ENCODE measurements around the gene EMP2. TPM values are rescaled to one million over a fixed set of nuclear protein-coding genes. Genes with fewer than 3 reads are reported as not detected.

EMP2 gene
- total and polyA plus RNA-seq, 7 experiments from 2014 or later, result not detected

DNA sequence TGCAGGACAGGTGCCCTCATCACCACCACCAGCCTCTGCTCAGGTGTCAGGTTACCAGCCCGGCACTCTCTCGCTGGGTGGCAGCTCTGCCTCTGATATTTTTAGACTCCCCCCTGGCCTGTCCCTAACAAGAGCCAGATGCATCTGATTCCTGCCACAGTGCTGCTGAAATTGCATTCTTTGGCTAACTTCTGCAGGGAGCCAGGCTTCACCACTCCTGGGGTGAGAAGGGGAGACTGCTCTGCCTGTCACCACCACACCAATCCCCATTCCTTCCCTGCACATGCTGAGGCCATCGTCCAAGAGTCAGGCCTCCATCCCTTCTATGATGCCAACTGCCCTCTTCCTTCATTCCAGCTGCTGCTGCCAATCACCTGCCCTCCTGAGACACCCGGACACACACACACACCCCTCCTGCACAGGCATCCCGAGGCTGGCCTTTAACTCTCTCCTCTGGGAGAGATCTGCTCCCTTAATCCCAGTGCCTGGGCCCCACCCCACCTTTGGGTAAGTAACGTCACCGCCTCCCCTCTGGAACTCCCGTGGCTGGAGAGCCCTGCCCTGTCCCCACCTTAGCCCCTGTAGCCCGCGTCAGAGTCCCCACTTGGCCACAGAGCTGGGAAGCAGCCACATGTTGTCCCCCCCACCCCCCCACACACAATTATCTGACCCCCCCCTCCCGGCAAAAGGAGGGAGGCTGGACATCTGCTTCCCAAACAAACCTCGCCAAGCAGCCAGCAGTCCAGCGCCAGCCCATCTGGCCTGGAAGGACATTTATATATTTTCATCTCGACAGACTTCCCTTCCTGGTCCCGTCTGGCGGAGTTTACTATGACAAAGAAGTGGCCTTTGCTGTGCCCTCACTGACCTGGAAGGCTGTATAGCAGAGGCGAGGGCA lies 2.8 kb downstream of the EMP2 start:
- Histone ChIP-seq H3K4me3 (ENCODE audit: low read length) (no peak overlapping the region), H3K36me3 (ENCODE audit: control insufficient read depth in 2 of 3, insufficient read depth in 3 of 3, low read length in 3 of 3) (no peaks in the 10 kb centered on the region), H3K9me3 (ENCODE audit: control insufficient read depth in 2 of 3, low read length in 3 of 3) (no peaks in the 10 kb centered on the region), H3K27ac (ENCODE audit: low read depth, low read length) (no peak overlapping the region), H3K4me1 (ENCODE audit: control insufficient read depth in 2 of 2, insufficient read depth in 2 of 2, low read length in 2 of 2) (no peaks in the 10 kb centered on the region), H3K27me3 (ENCODE audit: control insufficient read depth in 2 of 2, insufficient read depth in 2 of 2, low read length in 2 of 2) (no peaks in the 10 kb centered on the region)
- Mint-ChIP-seq H3K4me3 (no peak overlapping the region), H3K4me1 (peaks cover 0 to 7% (median 2%) of the 10 kb centered on the region in 7 donors), H3K27ac (no peak overlapping the region), H3K27me3 (peaks cover 36 to 55% (median 46%) of the 10 kb centered on the region in 5 donors), H3K9me3 (peaks cover 0 to 2% (median 0%) of the 10 kb centered on the region in 11 donors), H3K36me3 (no peaks in the 10 kb centered on the region)
- intact Hi-C loops (cut with micrococcal nuclease), result no loop called here
- DNase-seq (no peak), ATAC-seq (no peak)
- ChIA-PET CTCF (no interaction called here), POLR2A (no interaction called here)

DNA sequence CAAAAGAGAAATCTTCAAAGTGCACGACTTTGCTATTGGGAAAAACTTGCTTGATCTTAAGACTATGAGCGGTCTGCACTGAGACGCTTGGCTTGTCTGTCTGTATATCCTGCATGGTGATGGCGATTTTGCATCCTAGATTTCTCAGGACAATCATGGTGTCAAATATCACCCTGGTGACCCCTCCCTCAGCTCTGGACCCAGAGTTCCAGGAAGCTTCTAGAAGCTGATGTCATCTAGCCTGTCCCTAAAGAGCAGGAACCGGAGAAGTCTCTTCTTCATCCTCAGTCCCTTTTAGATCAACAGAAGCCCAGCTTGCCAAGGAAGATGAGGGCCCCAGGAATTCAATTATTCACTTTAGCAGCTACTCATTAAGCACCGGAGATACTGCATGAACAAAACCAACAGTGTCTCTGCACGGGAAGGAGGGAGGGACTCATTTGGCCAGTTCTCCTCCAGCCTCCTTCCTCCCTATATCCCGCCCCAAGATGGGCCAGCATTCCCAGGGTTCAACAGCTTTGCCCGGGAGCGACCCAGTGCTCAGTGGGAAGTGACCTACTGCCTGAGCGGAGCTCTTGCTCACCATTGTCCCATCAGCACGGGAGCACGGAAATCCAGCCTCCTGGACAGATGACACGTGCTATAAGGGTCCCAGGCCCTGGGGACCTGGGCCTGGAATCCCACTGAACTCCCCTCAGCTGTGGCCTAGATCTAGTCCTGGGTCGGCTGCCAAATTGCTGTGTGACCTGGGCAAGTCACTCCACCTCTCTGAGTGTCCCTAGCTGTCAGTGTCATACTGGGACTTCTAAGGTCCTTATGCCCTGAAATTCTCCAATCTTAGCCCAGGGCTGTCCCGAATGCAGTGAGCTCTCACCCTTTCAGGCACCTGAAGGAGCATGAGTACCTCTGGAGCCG lies 3.8 kb downstream of the EMP2 start:
- ATAC-seq, result no peak
- Mint-ChIP-seq H3K4me3 (no peak overlapping the region), H3K27me3 (peaks cover 27 to 48% (median 37%) of the 10 kb centered on the region in 5 donors), H3K27ac (no peak overlapping the region), H3K36me3 (no peaks in the 10 kb centered on the region), H3K4me1 (peaks cover 0 to 7% (median 2%) of the 10 kb centered on the region in 7 donors), H3K9me3 (peaks cover 0 to 2% (median 0%) of the 10 kb centered on the region in 11 donors)
- ChIA-PET CTCF (no interaction called here), POLR2A (no interaction called here)
- H3K4me3 ChIP-seq (ENCODE audit: low read length), result no peak overlapping the region
- H3K27ac ChIP-seq (ENCODE audit: low read depth, low read length), result no peak overlapping the region
- no peaks in the 10 kb centered on the region for H3K9me3 ChIP-seq (ENCODE audit: control insufficient read depth in 2 of 3, low read length in 3 of 3)
- no peaks in the 10 kb centered on the region for H3K27me3 ChIP-seq (ENCODE audit: control insufficient read depth in 2 of 2, insufficient read depth in 2 of 2, low read length in 2 of 2)
- no peaks in the 10 kb centered on the region for H3K36me3 ChIP-seq (ENCODE audit: control insufficient read depth in 2 of 3, insufficient read depth in 3 of 3, low read length in 3 of 3)
- H3K4me1 ChIP-seq (ENCODE audit: control insufficient read depth in 2 of 2, insufficient read depth in 2 of 2, low read length in 2 of 2), result no peaks in the 10 kb centered on the region
- intact Hi-C loops (cut with micrococcal nuclease), result no loop called here
- DNase-seq, result no peak

DNA sequence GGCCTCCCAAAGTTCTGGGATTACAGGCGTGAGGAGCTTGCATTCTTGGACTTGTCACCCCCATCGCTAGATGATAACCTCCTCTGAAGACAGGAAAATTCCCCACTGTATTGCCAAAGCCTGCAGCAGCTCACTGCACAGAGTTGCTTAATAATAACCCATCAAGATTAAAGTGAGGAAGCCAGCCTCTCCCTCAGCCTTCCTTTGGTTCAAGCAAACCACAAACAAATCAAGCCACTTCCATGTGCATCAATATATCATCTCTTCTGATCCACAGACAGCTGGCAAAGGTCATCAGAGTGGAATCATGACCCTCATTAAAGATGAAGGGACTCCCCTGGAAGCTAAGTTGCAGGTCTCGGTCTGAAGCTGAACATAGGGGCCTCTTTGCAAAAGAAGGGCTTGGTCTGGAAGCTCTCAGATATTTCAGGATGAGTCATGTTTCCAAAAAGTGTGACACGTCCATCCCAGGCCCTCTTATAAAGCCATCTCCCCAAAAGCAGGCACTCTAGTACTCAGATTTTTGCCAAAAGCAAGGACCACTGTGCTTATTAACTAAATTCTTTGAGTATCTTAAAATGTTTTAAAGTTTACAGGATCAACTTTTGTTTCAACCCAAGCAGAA lies 4.8 kb downstream of the EMP2 start:
- no peaks in the 10 kb centered on the region for H3K36me3 Mint-ChIP-seq
- Histone ChIP-seq H3K4me3 (ENCODE audit: low read length) (no peak overlapping the region), H3K27ac (ENCODE audit: low read depth, low read length) (no peak overlapping the region), H3K27me3 (ENCODE audit: control insufficient read depth in 2 of 2, insufficient read depth in 2 of 2, low read length in 2 of 2) (no peaks in the 10 kb centered on the region), H3K9me3 (ENCODE audit: control insufficient read depth in 2 of 3, low read length in 3 of 3) (no peaks in the 10 kb centered on the region), H3K4me1 (ENCODE audit: control insufficient read depth in 2 of 2, insufficient read depth in 2 of 2, low read length in 2 of 2) (no peaks in the 10 kb centered on the region), H3K36me3 (ENCODE audit: control insufficient read depth in 2 of 3, insufficient read depth in 3 of 3, low read length in 3 of 3) (no peaks in the 10 kb centered on the region)
- POLR2A ChIA-PET, result no interaction called here
- intact Hi-C loops (cut with micrococcal nuclease), result no loop called here
- CTCF ChIA-PET, result no interaction called here
- H3K4me3 Mint-ChIP-seq, result no peak overlapping the region
- H3K9me3 Mint-ChIP-seq, result no peaks in the 10 kb centered on the region
- H3K27ac Mint-ChIP-seq, result no peak overlapping the region
- H3K27me3 Mint-ChIP-seq, result peaks cover 18 to 38% (median 27%) of the 10 kb centered on the region in 5 donors
- DNase-seq (no peak), ATAC-seq (no peak)
- H3K4me1 Mint-ChIP-seq, result peaks cover 0 to 4% (median 0%) of the 10 kb centered on the region in 7 donors

- Mint-ChIP-seq H3K27ac (no peak overlapping the region), H3K4me1 (no peaks in the 10 kb centered on the region), H3K4me3 (no peak overlapping the region), H3K9me3 (no peaks in the 10 kb centered on the region), H3K27me3 (peaks cover 3 to 16% (median 5%) of the 10 kb centered on the region in 5 donors), H3K36me3 (no peaks in the 10 kb centered on the region)
- no peaks in the 10 kb centered on the region for H3K9me3 ChIP-seq (ENCODE audit: control insufficient read depth in 2 of 3, low read length in 3 of 3)
- ATAC-seq, result no peak
- H3K36me3 ChIP-seq (ENCODE audit: control insufficient read depth in 2 of 3, insufficient read depth in 3 of 3, low read length in 3 of 3), result no peaks in the 10 kb centered on the region
- H3K27me3 ChIP-seq (ENCODE audit: control insufficient read depth in 2 of 2, insufficient read depth in 2 of 2, low read length in 2 of 2), result no peaks in the 10 kb centered on the region
- intact Hi-C loops (cut with micrococcal nuclease), result no loop called here
- CTCF ChIA-PET, result no interaction called here
- POLR2A ChIA-PET, result no interaction called here
- no peak overlapping the region for H3K27ac ChIP-seq (ENCODE audit: low read depth, low read length)
- H3K4me1 ChIP-seq (ENCODE audit: control insufficient read depth in 2 of 2, insufficient read depth in 2 of 2, low read length in 2 of 2), result no peaks in the 10 kb centered on the region
- no peak for DNase-seq
- H3K4me3 ChIP-seq (ENCODE audit: low read length), result no peak overlapping the region
Observed at GRCh38 chr16:10572611-10573010, 7.8 kb downstream of the EMP2 start.

DNA sequence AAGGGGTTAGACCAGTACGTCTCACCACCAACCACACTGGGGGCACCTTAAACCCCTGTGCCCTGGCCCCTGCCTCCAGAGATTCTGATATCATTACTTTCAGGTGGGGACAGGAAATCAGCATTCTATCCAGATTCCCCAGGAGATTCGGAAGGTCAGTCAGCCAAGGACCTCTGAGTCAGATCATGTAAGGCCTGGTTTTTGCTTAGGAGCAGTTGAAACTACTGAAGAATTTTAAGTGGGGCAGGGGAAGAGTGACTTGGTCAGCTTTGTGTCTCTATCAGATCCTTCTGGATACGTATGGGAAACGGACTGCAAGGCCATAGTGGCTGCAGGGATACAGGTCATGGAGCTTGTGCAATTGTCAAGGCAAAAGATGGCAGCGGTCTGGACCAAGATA lies 9.0 kb downstream of the EMP2 start:
- Mint-ChIP-seq H3K27ac (no peak overlapping the region), H3K9me3 (no peaks in the 10 kb centered on the region), H3K36me3 (no peaks in the 10 kb centered on the region), H3K4me3 (no peak overlapping the region), H3K4me1 (no peaks in the 10 kb centered on the region), H3K27me3 (peaks cover 0 to 13% (median 0%) of the 10 kb centered on the region in 5 donors)
- CTCF ChIA-PET, result no interaction called here
- no peaks in the 10 kb centered on the region for H3K27me3 ChIP-seq (ENCODE audit: control insufficient read depth in 2 of 2, insufficient read depth in 2 of 2, low read length in 2 of 2)
- DNase-seq (no peak), ATAC-seq (no peak)
- no peaks in the 10 kb centered on the region for H3K36me3 ChIP-seq (ENCODE audit: control insufficient read depth in 2 of 3, insufficient read depth in 3 of 3, low read length in 3 of 3)
- H3K4me3 ChIP-seq (ENCODE audit: low read length), result no peak overlapping the region
- POLR2A ChIA-PET, result no interaction called here
- H3K4me1 ChIP-seq (ENCODE audit: control insufficient read depth in 2 of 2, insufficient read depth in 2 of 2, low read length in 2 of 2), result no peaks in the 10 kb centered on the region
- intact Hi-C loops (cut with micrococcal nuclease), result no loop called here
- no peaks in the 10 kb centered on the region for H3K9me3 ChIP-seq (ENCODE audit: control insufficient read depth in 2 of 3, low read length in 3 of 3)
- H3K27ac ChIP-seq (ENCODE audit: low read depth, low read length), result no peak overlapping the region

- H3K4me1 ChIP-seq (ENCODE audit: control insufficient read depth in 2 of 2, insufficient read depth in 2 of 2, low read length in 2 of 2), result no peaks in the 10 kb centered on the region
- intact Hi-C loops (cut with micrococcal nuclease), result no loop called here
- no peaks in the 10 kb centered on the region for H3K36me3 ChIP-seq (ENCODE audit: control insufficient read depth in 2 of 3, insufficient read depth in 3 of 3, low read length in 3 of 3)
- ChIA-PET POLR2A (no interaction called here), CTCF (no interaction called here)
- no peak overlapping the region for H3K27ac ChIP-seq (ENCODE audit: low read depth, low read length)
- Mint-ChIP-seq H3K4me1 (no peaks in the 10 kb centered on the region), H3K27me3 (peaks cover 0 to 13% (median under 1%) of the 10 kb centered on the region in 5 donors), H3K27ac (no peak overlapping the region), H3K36me3 (no peaks in the 10 kb centered on the region), H3K4me3 (no peak overlapping the region), H3K9me3 (no peaks in the 10 kb centered on the region)
- ATAC-seq (no peak), DNase-seq (no peak)
- no peak overlapping the region for H3K4me3 ChIP-seq (ENCODE audit: low read length)
- H3K9me3 ChIP-seq (ENCODE audit: control insufficient read depth in 2 of 3, low read length in 3 of 3), result no peaks in the 10 kb centered on the region
- H3K27me3 ChIP-seq (ENCODE audit: control insufficient read depth in 2 of 2, insufficient read depth in 2 of 2, low read length in 2 of 2), result no peaks in the 10 kb centered on the region
Observed at GRCh38 chr16:10569621-10570020, 10.8 kb downstream of the EMP2 start.

All from naive thymus-derived CD4-positive, alpha-beta T cell (primary cell).